HCT116 (cell line): ENCODE measurements around the gene PEX26.

Source experiments
- CEBPB ChIP-seq: IDR thresholded peaks from 2 replicates; pipeline ENCODE4 v1.6.1; 2012; ENCODE audit warnings: low read depth
- EZH2 ChIP-seq: fragments of 200-600 bp; sonication (generic); IDR thresholded peaks from 2 replicates; pipeline ENCODE4 v1.6.1; 2017; ENCODE audit warnings: antibody characterized with exemption, mixed run types
- JUND ChIP-seq: IDR thresholded peaks from 2 replicates; pipeline ENCODE4 v1.6.1; 2012
- POLR2A ChIP-seq: IDR thresholded peaks from 2 replicates; pipeline ENCODE4 v1.7.0; 2011; ENCODE audit warnings: borderline replicate concordance; ENCODE audit not compliant: insufficient read depth, insufficient read length; ENCODE audit errors: extremely low read depth
- POLR2AphosphoS5 ChIP-seq: IDR thresholded peaks from 2 replicates; pipeline ENCODE4 v1.6.1; 2011; ENCODE audit warnings: mild to moderate bottlenecking, low read depth, low read length, moderate library complexity
- SP1 ChIP-seq: IDR thresholded peaks from 2 replicates; pipeline ENCODE4 v1.6.1; 2012; ENCODE audit warnings: low read depth
- YY1 ChIP-seq: IDR thresholded peaks from 2 replicates; pipeline ENCODE4 v1.6.1; 2011; ENCODE audit warnings: low read length, low read depth, moderate library complexity, mild to moderate bottlenecking; ENCODE audit not compliant: insufficient replicate concordance; ENCODE audit errors: extremely low read depth
- TF ChIP-seq, protein P1 (sequence below), 3 experiments: fragments of 200-600 bp in 1 of 3; sonication (generic) in 1 of 3; IDR thresholded peaks in 2 of 3; conservative IDR thresholded peaks in 1 of 3; 2 replicates each; pipeline ENCODE4 v1.5.1; 2012 to 2017; ENCODE audit warnings: low read depth in 2 of 3, low read length in 2 of 3, antibody characterized with exemption in 1 of 3, borderline replicate concordance in 1 of 3, control low read depth in 1 of 3, mild to moderate bottlenecking in 1 of 3, mixed read lengths in 1 of 3, mixed run types in 1 of 3, moderate library complexity in 1 of 3; ENCODE audit not compliant: insufficient read depth in 1 of 3
- TF ChIP-seq, protein P2 (sequence below): IDR thresholded peaks from 2 replicates; pipeline ENCODE4 v1.6.1; 2012; ENCODE audit warnings: low read depth

DNA sequence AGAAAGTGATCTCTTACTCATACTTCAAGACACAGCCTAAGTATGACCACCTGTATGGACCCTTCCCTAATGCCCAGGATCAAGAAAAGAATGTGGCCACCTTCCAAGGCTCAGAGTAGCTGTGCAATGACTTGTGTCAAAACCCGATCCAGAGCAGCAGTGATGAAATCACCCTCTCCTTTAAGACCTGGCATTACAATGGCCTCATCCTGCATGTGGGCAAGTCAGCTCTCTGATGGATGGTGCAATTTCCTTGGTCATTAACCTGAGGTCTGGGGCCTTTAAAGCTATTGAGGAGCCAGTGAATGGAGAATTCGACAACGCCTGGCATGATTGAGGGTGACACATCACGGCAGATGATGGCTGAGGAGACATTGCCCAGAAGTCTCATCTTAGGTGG, 23.7 kb downstream of the PEX26 start:
- TF ChIP-seq POLR2AphosphoS5 (no peak), POLR2A (no peak), JUND (no peak), YY1 (no peak), CEBPB (no peak), EZH2 (no peak), SP1 (no peak)
- TF ChIP-seq, protein P1, sequence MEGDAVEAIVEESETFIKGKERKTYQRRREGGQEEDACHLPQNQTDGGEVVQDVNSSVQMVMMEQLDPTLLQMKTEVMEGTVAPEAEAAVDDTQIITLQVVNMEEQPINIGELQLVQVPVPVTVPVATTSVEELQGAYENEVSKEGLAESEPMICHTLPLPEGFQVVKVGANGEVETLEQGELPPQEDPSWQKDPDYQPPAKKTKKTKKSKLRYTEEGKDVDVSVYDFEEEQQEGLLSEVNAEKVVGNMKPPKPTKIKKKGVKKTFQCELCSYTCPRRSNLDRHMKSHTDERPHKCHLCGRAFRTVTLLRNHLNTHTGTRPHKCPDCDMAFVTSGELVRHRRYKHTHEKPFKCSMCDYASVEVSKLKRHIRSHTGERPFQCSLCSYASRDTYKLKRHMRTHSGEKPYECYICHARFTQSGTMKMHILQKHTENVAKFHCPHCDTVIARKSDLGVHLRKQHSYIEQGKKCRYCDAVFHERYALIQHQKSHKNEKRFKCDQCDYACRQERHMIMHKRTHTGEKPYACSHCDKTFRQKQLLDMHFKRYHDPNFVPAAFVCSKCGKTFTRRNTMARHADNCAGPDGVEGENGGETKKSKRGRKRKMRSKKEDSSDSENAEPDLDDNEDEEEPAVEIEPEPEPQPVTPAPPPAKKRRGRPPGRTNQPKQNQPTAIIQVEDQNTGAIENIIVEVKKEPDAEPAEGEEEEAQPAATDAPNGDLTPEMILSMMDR (IDR thresholded peaks at IDR 0.05 in 2 of 3, conservative IDR thresholded peaks at IDR 0.05 in 1 of 3; ENCODE audit: borderline replicate concordance in 1 of 3, insufficient read depth in 1 of 3, low read depth in 2 of 3, low read length in 2 of 3) = no peak
- TF ChIP-seq, protein P2, sequence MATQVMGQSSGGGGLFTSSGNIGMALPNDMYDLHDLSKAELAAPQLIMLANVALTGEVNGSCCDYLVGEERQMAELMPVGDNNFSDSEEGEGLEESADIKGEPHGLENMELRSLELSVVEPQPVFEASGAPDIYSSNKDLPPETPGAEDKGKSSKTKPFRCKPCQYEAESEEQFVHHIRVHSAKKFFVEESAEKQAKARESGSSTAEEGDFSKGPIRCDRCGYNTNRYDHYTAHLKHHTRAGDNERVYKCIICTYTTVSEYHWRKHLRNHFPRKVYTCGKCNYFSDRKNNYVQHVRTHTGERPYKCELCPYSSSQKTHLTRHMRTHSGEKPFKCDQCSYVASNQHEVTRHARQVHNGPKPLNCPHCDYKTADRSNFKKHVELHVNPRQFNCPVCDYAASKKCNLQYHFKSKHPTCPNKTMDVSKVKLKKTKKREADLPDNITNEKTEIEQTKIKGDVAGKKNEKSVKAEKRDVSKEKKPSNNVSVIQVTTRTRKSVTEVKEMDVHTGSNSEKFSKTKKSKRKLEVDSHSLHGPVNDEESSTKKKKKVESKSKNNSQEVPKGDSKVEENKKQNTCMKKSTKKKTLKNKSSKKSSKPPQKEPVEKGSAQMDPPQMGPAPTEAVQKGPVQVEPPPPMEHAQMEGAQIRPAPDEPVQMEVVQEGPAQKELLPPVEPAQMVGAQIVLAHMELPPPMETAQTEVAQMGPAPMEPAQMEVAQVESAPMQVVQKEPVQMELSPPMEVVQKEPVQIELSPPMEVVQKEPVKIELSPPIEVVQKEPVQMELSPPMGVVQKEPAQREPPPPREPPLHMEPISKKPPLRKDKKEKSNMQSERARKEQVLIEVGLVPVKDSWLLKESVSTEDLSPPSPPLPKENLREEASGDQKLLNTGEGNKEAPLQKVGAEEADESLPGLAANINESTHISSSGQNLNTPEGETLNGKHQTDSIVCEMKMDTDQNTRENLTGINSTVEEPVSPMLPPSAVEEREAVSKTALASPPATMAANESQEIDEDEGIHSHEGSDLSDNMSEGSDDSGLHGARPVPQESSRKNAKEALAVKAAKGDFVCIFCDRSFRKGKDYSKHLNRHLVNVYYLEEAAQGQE = no peak
